Liver (tissue), 9 donors: ENCODE measurements around the gene RAMAC. TPM values are rescaled to one million over a fixed set of nuclear protein-coding genes. Genes with fewer than 3 reads are reported as not detected.

Source experiments
- DNase-seq: peaks from one replicate; pipeline ENCODE4 v3.0.0-alpha.2; 2017; ENCODE audit warnings: low spot score
- H3K27ac ChIP-seq, 2 donors: one replicate each; pipeline ENCODE4 v1.7.0; 2013; ENCODE audit warnings: inconsistent platforms in 2 of 2, low read length in 2 of 2, control low read depth in 1 of 2, low read depth in 1 of 2, mild to moderate bottlenecking in 1 of 2
- H3K27me3 ChIP-seq, 4 donors: one replicate each; pipeline versions ENCODE4 v1.6.1 to v1.7.0; 2013; ENCODE audit warnings: low read length in 3 of 4, inconsistent platforms in 1 of 4, mild to moderate bottlenecking in 1 of 4, moderate library complexity in 1 of 4; ENCODE audit not compliant: control insufficient read depth in 4 of 4, insufficient read depth in 4 of 4
- H3K36me3 ChIP-seq, 4 donors: one replicate each; pipeline versions ENCODE4 v1.6.1 to v1.7.0; 2013; ENCODE audit warnings: low read length in 3 of 4, mild to moderate bottlenecking in 3 of 4, low read depth in 1 of 4, moderate library complexity in 1 of 4; ENCODE audit not compliant: control insufficient read depth in 4 of 4, insufficient read depth in 3 of 4
- H3K4me1 ChIP-seq, 4 donors: one replicate each; pipeline versions ENCODE4 v1.6.1 to v1.7.0; 2013; ENCODE audit warnings: low read length in 3 of 4, mild to moderate bottlenecking in 3 of 4, moderate library complexity in 1 of 4; ENCODE audit not compliant: control insufficient read depth in 4 of 4, insufficient read depth in 4 of 4
- H3K4me3 ChIP-seq, 3 donors: one replicate each; pipeline versions ENCODE4 v1.6.1 to v1.7.0; 2013; ENCODE audit warnings: low read length in 3 of 3, control low read depth in 1 of 3, low read depth in 1 of 3, mild to moderate bottlenecking in 1 of 3
- H3K9ac ChIP-seq, 2 donors: one replicate each; pipeline ENCODE4 v1.7.0; 2013; ENCODE audit warnings: low read length in 2 of 2, mild to moderate bottlenecking in 2 of 2, moderate library complexity in 2 of 2, control low read depth in 1 of 2, low read depth in 1 of 2
- H3K9me3 ChIP-seq, 4 donors: one replicate each; pipeline versions ENCODE4 v1.6.1 to v1.7.0; 2013; ENCODE audit warnings: low read length in 3 of 4; ENCODE audit not compliant: control insufficient read depth in 4 of 4
- ATF3 ChIP-seq: IDR thresholded peaks from 2 replicates; pipeline ENCODE4 v1.6.1; 2016; ENCODE audit warnings: antibody characterized with exemption
- EGR1 ChIP-seq, 2 donors: IDR thresholded peaks; 2 replicates each; pipeline ENCODE4 v1.6.1; 2016 to 2018; ENCODE audit warnings: antibody characterized with exemption in 2 of 2, low read depth in 2 of 2
- FOXA1 ChIP-seq: IDR thresholded peaks from 2 replicates; pipeline ENCODE4 v1.6.1; 2016; ENCODE audit warnings: antibody characterized with exemption
- FOXA2 ChIP-seq: IDR thresholded peaks from 2 replicates; pipeline ENCODE4 v1.6.1; 2016; ENCODE audit warnings: antibody characterized with exemption
- GABPA ChIP-seq, 2 donors: IDR thresholded peaks in 1 of 2; conservative IDR thresholded peaks in 1 of 2; 2 replicates each; pipeline ENCODE4 v1.6.1; 2016; ENCODE audit warnings: antibody characterized with exemption in 2 of 2, mild to moderate bottlenecking in 1 of 2, moderate library complexity in 1 of 2
- HNF4A ChIP-seq, 2 donors: conservative IDR thresholded peaks; 2 replicates each; pipeline ENCODE4 v1.6.1; 2016; ENCODE audit warnings: antibody characterized with exemption in 2 of 2, mild to moderate bottlenecking in 2 of 2
- HNF4G ChIP-seq: IDR thresholded peaks from 2 replicates; pipeline ENCODE4 v1.6.1; 2016; ENCODE audit warnings: antibody characterized with exemption
- JUND ChIP-seq, 2 donors: IDR thresholded peaks; 2 replicates each; pipeline ENCODE4 v1.6.1; 2016; ENCODE audit warnings: antibody characterized with exemption in 2 of 2
- MAX ChIP-seq: IDR thresholded peaks from 2 replicates; pipeline ENCODE4 v1.6.1; 2016; ENCODE audit warnings: antibody characterized with exemption
- NR2F2 ChIP-seq: IDR thresholded peaks from 2 replicates; pipeline ENCODE4 v1.6.1; 2016; ENCODE audit warnings: antibody characterized with exemption
- RAD21 ChIP-seq, 2 donors: IDR thresholded peaks; 2 replicates each; pipeline ENCODE4 v1.6.1; 2016; ENCODE audit warnings: antibody characterized with exemption in 2 of 2, mild to moderate bottlenecking in 2 of 2
- RXRA ChIP-seq, 2 donors: IDR thresholded peaks; 2 replicates each; pipeline ENCODE4 v1.6.1; 2017 to 2018; ENCODE audit warnings: antibody characterized with exemption in 2 of 2, mild to moderate bottlenecking in 1 of 2
- SP1 ChIP-seq: IDR thresholded peaks from 2 replicates; pipeline ENCODE4 v1.6.1; 2018; ENCODE audit warnings: antibody characterized with exemption, mild to moderate bottlenecking
- TAF1 ChIP-seq: conservative IDR thresholded peaks from 2 replicates; pipeline ENCODE4 v1.6.1; 2016; ENCODE audit warnings: antibody characterized with exemption, mild to moderate bottlenecking
- YY1 ChIP-seq: IDR thresholded peaks from 2 replicates; pipeline ENCODE4 v1.6.1; 2016; ENCODE audit warnings: antibody characterized with exemption, mild to moderate bottlenecking
- ZBTB33 ChIP-seq: IDR thresholded peaks from 2 replicates; pipeline ENCODE4 v1.6.1; 2016; ENCODE audit warnings: antibody characterized with exemption
- WGBS: extraction: QIAGEN DNeasy Blood & Tissue Kit; methylation state at CpG from one replicate; pipeline ENCODE4 v1.1.7; 2013; 5-methylcytosine and 5-hydroxymethylcytosine counted together
- polyA plus RNA-seq, 2 donors: library from polyadenylated mRNA; stranded (reverse) in 1 of 2; unstranded in 1 of 2; fragments of 200-250 nt in 1 of 2; fragments of >200 nt in 1 of 2; fragmentation: Nextera tagmentation in 1 of 2; extraction: Ambion mirVana in 1 of 2; gene quantifications; one replicate each; pipeline versions ENCODE4 v1.2.1 to v1.2.3, GENCODE V29; 2013 to 2015
- total RNA-seq, 2 donors: library from RNA; depleted of rRNA; stranded (reverse); fragments of >200 nt; gene quantifications; one replicate each; pipeline ENCODE4 v1.2.3, GENCODE V29; 2014
- TF ChIP-seq, protein P1 (sequence below): IDR thresholded peaks from 2 replicates; pipeline ENCODE4 v1.6.1; 2016; ENCODE audit warnings: antibody characterized with exemption, mild to moderate bottlenecking
- TF ChIP-seq, protein P2 (sequence below): fragments of 150-350 bp; IDR thresholded peaks from 2 replicates; pipeline ENCODE4 v1.5.1; 2017; ENCODE audit warnings: improper control_type of control experiment, low read depth, low read length; ENCODE audit not compliant: missing input control
- donor health status: healthy.
- donor health status: healthy.
- donor health status: healthy.
- donor health status: healthy.
- donor health status: healthy.

RAMAC gene
- total and polyA plus RNA-seq, 4 donors = 10.0 to 26.1 (median 16.6) TPM

DNA sequence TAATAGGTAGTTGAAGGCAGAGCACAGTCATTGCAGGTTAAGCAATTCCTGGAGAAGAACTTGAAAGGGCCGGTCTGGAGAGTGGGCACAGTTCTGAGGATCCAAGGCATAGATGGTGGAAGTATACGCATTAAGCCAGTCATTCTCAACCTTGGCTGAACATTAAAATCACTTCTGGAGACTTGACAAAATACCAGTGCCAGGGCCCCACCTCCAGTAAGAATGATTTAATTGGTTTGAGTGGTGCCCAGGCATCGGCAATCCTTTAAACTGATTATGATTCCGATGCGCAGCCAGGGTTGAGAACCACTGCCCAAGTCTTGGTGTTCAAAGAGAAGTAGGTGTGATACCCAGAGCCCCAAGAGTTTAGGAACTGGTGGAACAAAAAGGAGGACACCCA lies 26.6 kb upstream of the RAMAC start:
- H3K9me3 ChIP-seq = no peaks in the 10 kb centered on the region
- 91% methylated on average over 5 of the region's 5 CpGs for WGBS
- H3K4me1 ChIP-seq = peaks cover 5 to 17% (median 9%) of the 10 kb centered on the region in 4 donors
- no peak for DNase-seq
- no peak overlapping the region for H3K27ac ChIP-seq
- TF ChIP-seq MAX = no peak
- no peak for TF ChIP-seq HNF4G
- TF ChIP-seq, protein P1, sequence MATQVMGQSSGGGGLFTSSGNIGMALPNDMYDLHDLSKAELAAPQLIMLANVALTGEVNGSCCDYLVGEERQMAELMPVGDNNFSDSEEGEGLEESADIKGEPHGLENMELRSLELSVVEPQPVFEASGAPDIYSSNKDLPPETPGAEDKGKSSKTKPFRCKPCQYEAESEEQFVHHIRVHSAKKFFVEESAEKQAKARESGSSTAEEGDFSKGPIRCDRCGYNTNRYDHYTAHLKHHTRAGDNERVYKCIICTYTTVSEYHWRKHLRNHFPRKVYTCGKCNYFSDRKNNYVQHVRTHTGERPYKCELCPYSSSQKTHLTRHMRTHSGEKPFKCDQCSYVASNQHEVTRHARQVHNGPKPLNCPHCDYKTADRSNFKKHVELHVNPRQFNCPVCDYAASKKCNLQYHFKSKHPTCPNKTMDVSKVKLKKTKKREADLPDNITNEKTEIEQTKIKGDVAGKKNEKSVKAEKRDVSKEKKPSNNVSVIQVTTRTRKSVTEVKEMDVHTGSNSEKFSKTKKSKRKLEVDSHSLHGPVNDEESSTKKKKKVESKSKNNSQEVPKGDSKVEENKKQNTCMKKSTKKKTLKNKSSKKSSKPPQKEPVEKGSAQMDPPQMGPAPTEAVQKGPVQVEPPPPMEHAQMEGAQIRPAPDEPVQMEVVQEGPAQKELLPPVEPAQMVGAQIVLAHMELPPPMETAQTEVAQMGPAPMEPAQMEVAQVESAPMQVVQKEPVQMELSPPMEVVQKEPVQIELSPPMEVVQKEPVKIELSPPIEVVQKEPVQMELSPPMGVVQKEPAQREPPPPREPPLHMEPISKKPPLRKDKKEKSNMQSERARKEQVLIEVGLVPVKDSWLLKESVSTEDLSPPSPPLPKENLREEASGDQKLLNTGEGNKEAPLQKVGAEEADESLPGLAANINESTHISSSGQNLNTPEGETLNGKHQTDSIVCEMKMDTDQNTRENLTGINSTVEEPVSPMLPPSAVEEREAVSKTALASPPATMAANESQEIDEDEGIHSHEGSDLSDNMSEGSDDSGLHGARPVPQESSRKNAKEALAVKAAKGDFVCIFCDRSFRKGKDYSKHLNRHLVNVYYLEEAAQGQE = no peak
- TF ChIP-seq TAF1 = no peak
- no peak for TF ChIP-seq RAD21 (IDR thresholded peaks at IDR 0.05)
- no peak for TF ChIP-seq JUND (IDR thresholded peaks at IDR 0.05)
- TF ChIP-seq HNF4A (conservative IDR thresholded peaks at IDR 0.05) = no peak
- no peak for TF ChIP-seq ATF3
- no peak for TF ChIP-seq FOXA2
- TF ChIP-seq GABPA (IDR thresholded peaks at IDR 0.05 in 1 of 2, conservative IDR thresholded peaks at IDR 0.05 in 1 of 2) = no peak
- TF ChIP-seq FOXA1 = no peak
- TF ChIP-seq YY1 = no peak
- no peak for TF ChIP-seq NR2F2
- no peak overlapping the region for H3K9ac ChIP-seq
- no peaks in the 10 kb centered on the region for H3K27me3 ChIP-seq
- no peak overlapping the region for H3K4me3 ChIP-seq
- no peaks in the 10 kb centered on the region for H3K36me3 ChIP-seq

- TF ChIP-seq ATF3 (no peak), MAX (no peak), GABPA (IDR thresholded peaks at IDR 0.05 in 1 of 2, conservative IDR thresholded peaks at IDR 0.05 in 1 of 2) (no peak), RAD21 (IDR thresholded peaks at IDR 0.05) (no peak), SP1 (no peak), JUND (IDR thresholded peaks at IDR 0.05) (no peak), FOXA2 (no peak), TAF1 (no peak), FOXA1 (no peak), NR2F2 (no peak), ZBTB33 (no peak), HNF4G (no peak), RXRA (IDR thresholded peaks at IDR 0.05) (no peak), HNF4A (conservative IDR thresholded peaks at IDR 0.05) (no peak), EGR1 (IDR thresholded peaks at IDR 0.05; ENCODE audit: low read depth in 2 of 2) (no peak)
- TF ChIP-seq, protein P1 = no peak
- TF ChIP-seq, protein P2, sequence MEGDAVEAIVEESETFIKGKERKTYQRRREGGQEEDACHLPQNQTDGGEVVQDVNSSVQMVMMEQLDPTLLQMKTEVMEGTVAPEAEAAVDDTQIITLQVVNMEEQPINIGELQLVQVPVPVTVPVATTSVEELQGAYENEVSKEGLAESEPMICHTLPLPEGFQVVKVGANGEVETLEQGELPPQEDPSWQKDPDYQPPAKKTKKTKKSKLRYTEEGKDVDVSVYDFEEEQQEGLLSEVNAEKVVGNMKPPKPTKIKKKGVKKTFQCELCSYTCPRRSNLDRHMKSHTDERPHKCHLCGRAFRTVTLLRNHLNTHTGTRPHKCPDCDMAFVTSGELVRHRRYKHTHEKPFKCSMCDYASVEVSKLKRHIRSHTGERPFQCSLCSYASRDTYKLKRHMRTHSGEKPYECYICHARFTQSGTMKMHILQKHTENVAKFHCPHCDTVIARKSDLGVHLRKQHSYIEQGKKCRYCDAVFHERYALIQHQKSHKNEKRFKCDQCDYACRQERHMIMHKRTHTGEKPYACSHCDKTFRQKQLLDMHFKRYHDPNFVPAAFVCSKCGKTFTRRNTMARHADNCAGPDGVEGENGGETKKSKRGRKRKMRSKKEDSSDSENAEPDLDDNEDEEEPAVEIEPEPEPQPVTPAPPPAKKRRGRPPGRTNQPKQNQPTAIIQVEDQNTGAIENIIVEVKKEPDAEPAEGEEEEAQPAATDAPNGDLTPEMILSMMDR = no peak
- H3K9me3 ChIP-seq = no peaks in the 10 kb centered on the region
- H3K36me3 ChIP-seq = no peaks in the 10 kb centered on the region
- no peak overlapping the region for H3K27ac ChIP-seq
- H3K4me1 ChIP-seq = peaks cover 5 to 17% (median 9%) of the 10 kb centered on the region in 4 donors
- no peak overlapping the region for H3K9ac ChIP-seq
- no peak for DNase-seq
- H3K4me3 ChIP-seq = no peak overlapping the region
- no peaks in the 10 kb centered on the region for H3K27me3 ChIP-seq
- WGBS = 90% methylated on average over 3 of the region's 3 CpGs
Measured at GRCh38 chr15:82960766-82961165, 25.2 kb upstream of the RAMAC start.
